GM18517 (cell line): ENCODE data around the gene UROS.

Source experiments
- ATAC-seq: cut with Tn5 transposase; IDR thresholded peaks from one replicate; pipeline ENCODE4 v1.9.1; 2021; ENCODE audit warnings: mild to moderate bottlenecking, moderate library complexity; ENCODE audit not compliant: unreplicated experiment

The UROS gene

GRCh38 chr10:125768219-125768855 lies 54.7 kb downstream of the UROS start:
- no peak for ATAC-seq

- no peak for ATAC-seq
These were observed 56.5 kb downstream of the UROS start for GRCh38 chr10:125766511-125766910.

GRCh38 chr10:125765835-125766234 lies 57.2 kb downstream of the UROS start:
- no peak for ATAC-seq

GRCh38 chr10:125762692-125763648 lies 60.1 kb downstream of the UROS start:
- ATAC-seq = no peak

GRCh38 chr10:125761961-125762360 lies 61.1 kb downstream of the UROS start:
- ATAC-seq = no peak

GRCh38 chr10:125757742-125758141 lies 65.3 kb downstream of the UROS start:
- ATAC-seq = no peak

GRCh38 chr10:125756853-125757487 lies 66.1 kb downstream of the UROS start:
- no peak for ATAC-seq

- ATAC-seq = no peak
These were observed 66.9 kb downstream of the UROS start for GRCh38 chr10:125756196-125756595.

- no peak for ATAC-seq
These were observed 75.6 kb downstream of the UROS start for GRCh38 chr10:125747417-125747816.

GRCh38 chr10:125744909-125745308 lies 78.1 kb downstream of the UROS start:
- ATAC-seq = no peak

- no peak for ATAC-seq
These were observed 80.6 kb downstream of the UROS start for GRCh38 chr10:125742465-125742864.

GRCh38 chr10:125739994-125740679 lies 82.9 kb downstream of the UROS start:
- no peak for ATAC-seq
